GM11168 (cell line): Measurements from ENCODE around the gene LIMK1.

Experiments
- in situ Hi-C: fragments of 300-500 bp; cut with MboI; formaldehyde crosslinking; loops from one replicate; pipeline ENCODE4 v1.12.0; 2022; ENCODE audit warnings: low sequenced_read_pairs; ENCODE audit not compliant: unreplicated experiment

The LIMK1 gene

GRCh38 chr7:74053589-74054186 lies 29.9 kb upstream of the LIMK1 start:
- in situ Hi-C loops: no loop called here

- in situ Hi-C loops: no loop called here
These were observed 27.3 kb upstream of the LIMK1 start for GRCh38 chr7:74056096-74056915.

DNA sequence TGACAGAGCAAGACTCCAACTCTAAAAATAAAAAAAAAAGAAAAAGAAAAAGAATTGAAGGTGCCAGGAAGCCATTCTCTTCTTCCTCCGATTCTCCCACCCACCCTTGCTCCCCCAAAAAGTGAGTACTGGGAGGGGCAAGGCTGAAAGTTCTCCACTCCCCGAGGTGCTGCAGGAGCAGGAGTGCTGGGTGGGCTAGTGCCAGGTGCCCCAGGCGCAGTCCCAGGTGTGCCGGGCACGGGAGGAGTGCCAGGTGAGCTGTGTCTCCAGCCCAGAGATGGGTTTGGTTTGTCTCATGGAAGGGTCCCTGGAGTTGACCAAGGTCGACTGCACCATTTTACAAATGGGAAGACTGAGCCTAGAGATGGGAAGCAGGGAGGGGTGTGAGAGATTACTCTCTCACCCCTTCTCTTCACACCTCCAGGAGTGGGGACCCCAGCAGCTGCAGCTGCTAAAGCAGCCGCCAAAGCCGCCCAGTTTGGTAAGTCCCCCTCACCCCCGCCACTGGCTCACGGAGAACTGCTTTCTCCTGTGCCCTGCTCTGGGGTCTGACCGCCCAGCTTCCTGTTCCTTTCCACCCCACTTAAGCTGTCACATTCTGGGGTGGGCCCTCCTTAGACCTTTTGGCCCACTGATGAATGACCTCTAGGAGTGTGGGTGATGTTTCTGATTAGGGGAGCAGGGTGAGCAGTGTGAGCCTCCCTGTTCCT lies 26.2 kb upstream of the LIMK1 start:
- in situ Hi-C loops: no loop called here

- in situ Hi-C loops: no loop called here
These were observed 25.6 kb upstream of the LIMK1 start for GRCh38 chr7:74057987-74058386.

GRCh38 chr7:74058486-74058885 lies 25.1 kb upstream of the LIMK1 start:
- in situ Hi-C loops: no loop called here

GRCh38 chr7:74059037-74059436 lies 24.6 kb upstream of the LIMK1 start:
- in situ Hi-C loops: no loop called here

DNA sequence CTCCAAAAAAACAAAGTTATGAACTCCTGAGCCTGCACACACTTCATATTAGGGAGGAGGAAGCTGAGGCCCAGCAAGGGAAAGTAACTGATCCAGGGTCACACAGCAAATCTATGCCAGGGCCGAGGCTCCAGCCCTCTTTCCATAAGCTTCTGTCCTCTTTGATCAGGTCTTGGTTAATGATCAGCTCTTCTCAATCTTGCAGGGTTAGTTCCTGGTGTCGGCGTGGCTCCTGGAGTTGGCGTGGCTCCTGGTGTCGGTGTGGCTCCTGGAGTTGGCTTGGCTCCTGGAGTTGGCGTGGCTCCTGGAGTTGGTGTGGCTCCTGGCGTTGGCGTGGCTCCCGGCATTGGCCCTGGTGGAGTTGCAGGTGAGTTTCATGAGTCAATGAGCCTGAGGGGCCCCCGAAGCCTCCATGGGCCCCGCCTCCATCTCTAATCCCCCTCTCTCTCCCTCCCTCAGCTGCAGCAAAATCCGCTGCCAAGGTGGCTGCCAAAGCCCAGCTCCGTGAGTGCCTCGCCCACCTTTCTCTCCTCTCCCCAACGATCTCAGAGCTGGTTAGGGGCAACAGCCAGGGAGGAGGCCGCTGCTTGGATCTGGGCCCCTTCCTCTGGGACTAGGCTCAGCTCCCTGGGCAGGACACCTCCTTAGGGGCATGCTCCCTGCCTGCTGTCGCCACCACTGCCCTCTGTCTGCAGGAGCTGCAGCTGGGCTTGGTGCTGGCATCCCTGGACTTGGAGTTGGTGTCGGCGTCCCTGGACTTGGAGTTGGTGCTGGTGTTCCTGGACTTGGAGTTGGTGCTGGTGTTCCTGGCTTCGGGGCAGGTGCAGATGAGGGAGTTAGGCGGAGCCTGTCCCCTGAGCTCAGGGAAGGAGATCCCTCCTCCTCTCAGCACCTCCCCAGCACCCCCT lies 23.7 kb upstream of the LIMK1 start:
- in situ Hi-C loops: no loop called here

DNA sequence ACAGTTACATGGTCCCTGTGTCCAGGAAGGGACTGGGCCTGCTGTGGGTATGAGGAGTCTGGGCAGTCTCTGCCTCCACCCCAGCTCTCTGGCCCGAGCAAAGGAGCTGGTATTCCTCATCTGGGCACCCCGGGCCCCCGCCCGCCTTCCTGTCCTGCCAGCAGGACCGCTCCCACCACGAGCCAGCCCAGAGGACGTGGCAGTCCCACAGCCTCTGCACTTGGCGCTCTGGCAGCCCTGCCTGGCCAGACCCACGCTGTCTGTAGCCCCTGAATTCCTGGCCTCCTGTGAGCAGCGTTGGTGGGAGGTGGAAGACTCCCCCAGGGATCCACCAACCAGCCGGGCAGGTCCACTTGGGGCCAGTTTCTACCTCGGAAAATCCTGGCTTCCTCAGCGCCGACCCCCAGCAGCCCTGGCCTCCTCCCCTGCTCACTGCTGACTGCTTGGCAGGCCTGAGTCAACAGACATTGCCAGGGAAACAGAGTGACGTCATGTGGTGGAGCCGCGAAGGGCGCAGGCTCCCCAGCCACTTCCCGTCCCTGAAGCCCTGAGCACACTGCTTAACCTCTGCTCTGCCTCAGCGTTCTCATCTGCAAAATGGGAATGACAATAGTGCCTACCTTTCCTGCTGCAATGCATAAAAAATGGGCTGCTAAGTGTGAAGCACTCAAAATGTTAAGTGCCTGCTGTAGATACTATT lies 21.6 kb upstream of the LIMK1 start:
- in situ Hi-C loops: no loop called here

- in situ Hi-C loops: no loop called here
These were observed 20.4 kb upstream of the LIMK1 start for GRCh38 chr7:74063223-74063641.

- in situ Hi-C loops: no loop called here
These were observed 20.0 kb upstream of the LIMK1 start for GRCh38 chr7:74063646-74064045.

DNA sequence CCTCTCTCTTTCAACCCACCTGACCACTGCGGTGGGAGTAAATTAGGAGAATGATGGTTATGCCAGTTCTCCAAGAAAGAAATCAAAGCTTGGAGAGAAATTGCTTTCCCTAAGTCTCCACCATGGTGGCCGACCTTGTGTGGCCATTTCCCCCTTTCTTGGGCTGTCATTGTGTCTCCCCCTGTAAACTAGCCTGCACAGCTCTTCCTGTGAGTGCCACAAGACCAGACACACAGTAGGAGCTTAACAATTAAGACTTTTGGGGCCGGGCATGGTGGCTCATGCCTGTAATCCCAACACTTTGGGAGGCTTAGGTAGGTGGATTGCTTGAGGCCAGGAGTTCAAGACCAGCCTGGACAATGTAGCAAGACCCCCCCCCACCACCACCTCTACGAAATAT lies 18.9 kb upstream of the LIMK1 start:
- in situ Hi-C loops: no loop called here

DNA sequence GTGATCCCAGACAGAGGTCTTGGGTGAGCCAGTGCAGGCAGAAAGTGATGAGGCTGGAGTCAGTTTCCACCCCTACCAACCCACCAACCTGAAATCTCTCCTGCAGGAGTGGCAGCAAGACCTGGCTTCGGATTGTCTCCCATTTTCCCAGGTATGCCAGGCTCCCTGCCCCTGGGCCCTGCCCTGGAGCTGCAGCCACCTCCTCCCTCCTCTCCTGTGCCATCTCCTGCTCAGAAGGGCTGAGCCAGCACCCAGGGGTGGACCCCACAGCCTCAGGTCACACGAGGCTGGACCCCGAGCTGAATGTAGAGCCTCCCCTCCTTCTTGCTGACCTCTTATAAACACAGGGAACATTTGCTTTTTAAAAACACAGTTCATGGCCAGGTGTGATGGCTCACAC lies 17.0 kb upstream of the LIMK1 start:
- in situ Hi-C loops: no loop called here

GRCh38 chr7:74068378-74069085 lies 15.1 kb upstream of the LIMK1 start:
- in situ Hi-C loops: no loop called here

DNA sequence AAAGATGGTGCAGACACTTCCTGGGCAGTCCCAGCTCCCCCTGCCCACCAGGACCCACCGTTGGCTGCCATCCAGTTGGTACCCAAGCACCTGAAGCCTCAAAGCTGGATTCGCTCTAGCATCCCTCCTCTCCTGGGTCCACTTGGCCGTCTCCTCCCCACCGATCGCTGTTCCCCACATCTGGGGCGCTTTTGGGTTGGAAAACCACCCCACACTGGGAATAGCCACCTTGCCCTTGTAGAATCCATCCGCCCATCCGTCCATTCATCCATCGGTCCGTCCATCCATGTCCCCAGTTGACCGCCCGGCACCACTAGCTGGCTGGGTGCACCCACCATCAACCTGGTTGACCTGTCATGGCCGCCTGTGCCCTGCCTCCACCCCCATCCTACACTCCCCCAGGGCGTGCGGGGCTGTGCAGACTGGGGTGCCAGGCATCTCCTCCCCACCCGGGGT lies 14.5 kb upstream of the LIMK1 start:
- in situ Hi-C loops: no loop called here

- in situ Hi-C loops: loop anchor here (5.0 to 10.0 kb wide), 2 partner anchors 107 to 335 kb away; no protein-coding TSS in a partner anchor
These were observed 13.6 kb upstream of the LIMK1 start for GRCh38 chr7:74069790-74070618.

- in situ Hi-C loops: loop anchor here (5.0 to 10.0 kb wide), 2 partner anchors 107 to 334 kb away; no protein-coding TSS in a partner anchor
These were observed 13.0 kb upstream of the LIMK1 start for GRCh38 chr7:74070619-74070921.

- in situ Hi-C loops: loop anchor here (5.0 to 10.0 kb wide), 2 partner anchors 106 to 334 kb away; no protein-coding TSS in a partner anchor
These were observed 12.5 kb upstream of the LIMK1 start for GRCh38 chr7:74071121-74071520.

DNA sequence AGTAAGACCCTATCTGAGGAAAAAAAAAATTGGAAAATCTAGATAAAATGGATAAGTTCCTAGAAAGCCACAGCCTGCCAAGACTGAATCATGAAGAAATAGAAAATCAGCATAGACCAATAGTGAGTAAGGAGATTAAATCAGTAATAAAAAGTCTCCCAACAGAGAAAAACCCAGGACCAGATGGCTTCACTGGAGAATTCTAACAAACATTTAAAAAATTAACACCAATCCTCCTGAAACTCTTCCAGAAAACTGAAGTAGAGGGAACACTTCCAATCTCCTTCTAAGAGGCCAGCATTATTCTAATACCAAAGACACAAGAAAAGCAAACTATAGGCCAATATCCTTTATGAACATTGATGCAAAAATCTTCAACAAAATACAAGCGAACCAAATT lies 8.8 kb upstream of the LIMK1 start:
- in situ Hi-C loops: loop anchor here (5.0 to 10.0 kb wide), 2 partner anchors 103 to 330 kb away; no protein-coding TSS in a partner anchor
